ENCODE results near the gene VPS25.

DNA sequence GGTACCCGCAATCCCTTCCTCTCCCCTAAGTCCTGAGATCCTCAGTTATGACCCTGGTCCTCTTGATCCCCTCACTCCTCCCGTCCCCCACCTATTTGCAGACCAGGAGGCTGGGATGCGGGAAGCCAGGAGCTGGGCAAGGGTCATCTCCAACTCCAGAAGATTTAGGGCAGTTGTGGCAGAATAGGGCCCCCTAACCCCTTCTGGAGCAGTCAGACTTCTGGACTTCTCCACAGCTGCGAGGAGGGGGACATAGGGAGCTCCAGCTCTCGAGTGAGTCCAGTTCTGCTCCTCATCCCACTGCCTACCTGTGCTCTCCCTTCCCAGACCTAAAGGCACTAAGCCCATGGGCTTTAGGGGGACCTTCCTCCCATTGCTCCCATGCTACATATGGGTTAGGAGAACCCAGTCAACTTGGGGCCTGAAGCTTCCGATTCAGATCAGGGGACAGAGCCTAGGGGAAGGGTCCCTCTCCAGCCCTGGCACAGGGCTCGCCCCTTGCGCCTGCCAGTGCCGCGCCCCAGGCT is 8.5 kb downstream of the VPS25 start:
- TF ChIP-seq, protein P1, sequence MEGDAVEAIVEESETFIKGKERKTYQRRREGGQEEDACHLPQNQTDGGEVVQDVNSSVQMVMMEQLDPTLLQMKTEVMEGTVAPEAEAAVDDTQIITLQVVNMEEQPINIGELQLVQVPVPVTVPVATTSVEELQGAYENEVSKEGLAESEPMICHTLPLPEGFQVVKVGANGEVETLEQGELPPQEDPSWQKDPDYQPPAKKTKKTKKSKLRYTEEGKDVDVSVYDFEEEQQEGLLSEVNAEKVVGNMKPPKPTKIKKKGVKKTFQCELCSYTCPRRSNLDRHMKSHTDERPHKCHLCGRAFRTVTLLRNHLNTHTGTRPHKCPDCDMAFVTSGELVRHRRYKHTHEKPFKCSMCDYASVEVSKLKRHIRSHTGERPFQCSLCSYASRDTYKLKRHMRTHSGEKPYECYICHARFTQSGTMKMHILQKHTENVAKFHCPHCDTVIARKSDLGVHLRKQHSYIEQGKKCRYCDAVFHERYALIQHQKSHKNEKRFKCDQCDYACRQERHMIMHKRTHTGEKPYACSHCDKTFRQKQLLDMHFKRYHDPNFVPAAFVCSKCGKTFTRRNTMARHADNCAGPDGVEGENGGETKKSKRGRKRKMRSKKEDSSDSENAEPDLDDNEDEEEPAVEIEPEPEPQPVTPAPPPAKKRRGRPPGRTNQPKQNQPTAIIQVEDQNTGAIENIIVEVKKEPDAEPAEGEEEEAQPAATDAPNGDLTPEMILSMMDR (conservative IDR thresholded peaks at IDR 0.05; ENCODE audit: low read length): no peak
- TF ChIP-seq EZH2phosphoT487 (IDR thresholded peaks at IDR 0.05; ENCODE audit: borderline replicate concordance, low read depth, low read length): no peak

Data from OCI-LY7 (cell line).